GM19324 (cell line): ENCODE data around the gene PRKCSH.
"Not testable (repeated sequence)": the region's sequence is repeated elsewhere in the genome, so short reads cannot be mapped to it uniquely, and the experiment has no call there.

Experiments used
- ATAC-seq: cut with Tn5 transposase; IDR thresholded peaks from one replicate; pipeline ENCODE4 v1.9.1; 2021; ENCODE audit warnings: mild to moderate bottlenecking, moderate library complexity; ENCODE audit not compliant: unreplicated experiment, low FRiP score

The PRKCSH gene

GRCh38 chr19:11448410-11448809 lies 13.0 kb downstream of the PRKCSH start:
- ATAC-seq = no peak

DNA sequence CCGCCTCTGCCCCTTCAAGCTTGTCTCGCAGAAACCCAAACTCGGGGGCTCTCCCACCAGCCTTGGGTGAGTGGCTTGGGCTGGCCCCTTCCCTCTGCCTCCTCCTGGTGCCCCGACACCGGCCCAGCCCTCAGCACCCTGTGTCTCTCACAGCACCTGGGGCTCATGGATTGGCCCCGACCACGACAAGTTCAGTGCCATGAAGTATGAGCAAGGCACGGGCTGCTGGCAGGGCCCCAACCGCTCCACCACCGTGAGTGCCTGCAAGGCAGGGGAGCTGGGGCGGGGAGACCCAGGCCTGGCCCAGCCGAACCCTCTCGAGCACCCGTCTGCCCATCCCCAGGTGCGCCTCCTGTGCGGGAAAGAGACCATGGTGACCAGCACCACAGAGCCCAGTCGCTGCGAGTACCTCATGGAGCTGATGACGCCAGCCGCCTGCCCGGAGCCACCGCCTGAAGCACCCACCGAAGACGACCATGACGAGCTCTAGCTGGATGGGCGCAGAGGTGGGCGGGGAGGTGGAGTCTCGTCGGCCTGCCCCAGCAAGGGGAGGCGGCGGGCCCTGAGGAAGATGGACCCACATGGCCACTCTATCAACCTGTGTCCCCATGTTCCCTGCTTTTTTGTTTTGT lies 13.6 kb downstream of the PRKCSH start:
- no peak for ATAC-seq

- ATAC-seq = no peak
Observed at GRCh38 chr19:11450570-11451326, 15.3 kb downstream of the PRKCSH start.

DNA sequence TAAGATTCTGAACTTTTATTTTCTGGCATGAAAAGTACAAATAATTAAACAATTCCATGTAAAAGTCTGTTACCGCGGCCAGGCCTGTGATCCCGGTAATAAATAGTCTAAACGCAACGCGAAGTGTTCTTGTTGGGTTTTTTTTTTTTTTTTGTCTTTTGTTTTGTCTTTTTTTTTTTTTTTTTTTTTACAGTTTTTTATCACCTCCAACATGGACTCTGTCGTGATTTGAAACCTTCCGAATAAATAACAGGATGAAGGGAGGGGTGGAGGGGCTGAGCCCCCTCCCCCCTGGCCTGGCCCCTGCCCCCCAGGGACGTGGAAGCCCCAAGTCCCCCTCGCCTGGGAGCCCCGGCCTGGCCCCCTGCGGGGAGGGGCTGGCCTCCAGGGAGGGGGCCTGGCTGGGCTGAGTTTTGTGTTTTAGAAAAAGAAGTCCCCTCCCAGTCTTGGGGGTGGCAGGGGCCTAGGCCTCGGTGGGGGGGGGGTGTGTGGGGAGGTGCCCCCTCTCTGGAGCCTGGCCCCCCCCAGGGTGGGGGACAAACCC lies 16.0 kb downstream of the PRKCSH start:
- no peak for ATAC-seq

GRCh38 chr19:11451871-11452619 lies 16.6 kb downstream of the PRKCSH start:
- ATAC-seq = no peak

GRCh38 chr19:11452620-11453310 lies 17.3 kb downstream of the PRKCSH start:
- ATAC-seq = no peak

- ATAC-seq = no peak
Observed at GRCh38 chr19:11453468-11454341, 18.3 kb downstream of the PRKCSH start.

GRCh38 chr19:11455233-11455554 lies 19.8 kb downstream of the PRKCSH start:
- ATAC-seq = not testable (repeated sequence)

- ATAC-seq = no peak
Observed at GRCh38 chr19:11456659-11457058, 21.2 kb downstream of the PRKCSH start.

DNA sequence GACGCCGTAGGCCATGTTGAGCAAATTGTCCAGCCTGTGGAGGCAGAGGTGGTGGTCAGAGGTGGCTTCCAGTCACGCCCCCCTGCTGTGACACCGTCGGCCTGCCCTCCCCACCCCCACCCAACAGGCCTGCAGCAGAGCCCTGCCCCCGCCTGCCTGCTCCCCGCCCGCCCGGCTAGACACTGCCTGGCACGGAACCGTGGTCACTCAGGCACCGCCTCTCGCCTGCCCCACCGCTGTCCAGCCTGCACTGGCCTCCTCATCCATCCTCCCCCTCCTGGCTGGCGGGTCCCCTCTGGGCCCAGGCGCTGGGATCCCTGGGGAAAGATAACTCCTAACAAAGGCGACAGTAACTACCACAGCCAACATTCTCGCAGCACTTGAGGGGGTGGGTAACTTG lies 21.7 kb downstream of the PRKCSH start:
- no peak for ATAC-seq

DNA sequence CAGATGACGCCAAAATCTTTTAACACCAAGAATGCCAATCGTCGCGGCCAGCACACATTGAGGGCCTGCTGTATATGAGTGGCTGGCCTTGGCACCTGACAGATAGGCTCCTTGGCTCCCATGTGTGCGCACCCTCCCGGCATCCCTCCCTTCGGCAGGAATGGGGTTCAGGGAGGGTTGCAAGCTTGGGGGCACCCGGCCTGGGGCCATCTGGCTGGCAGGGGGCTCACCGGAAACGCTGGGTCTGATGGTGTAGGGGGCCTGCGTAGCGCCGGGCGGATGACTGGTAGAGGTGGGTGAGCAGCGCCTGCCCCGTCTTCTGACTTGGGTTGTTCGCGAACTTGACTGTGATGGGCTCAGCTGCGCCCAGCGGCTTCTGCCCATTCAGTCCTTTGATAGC lies 22.4 kb downstream of the PRKCSH start:
- ATAC-seq = no peak

- ATAC-seq = no peak
Observed at GRCh38 chr19:11458236-11458900, 22.9 kb downstream of the PRKCSH start.

DNA sequence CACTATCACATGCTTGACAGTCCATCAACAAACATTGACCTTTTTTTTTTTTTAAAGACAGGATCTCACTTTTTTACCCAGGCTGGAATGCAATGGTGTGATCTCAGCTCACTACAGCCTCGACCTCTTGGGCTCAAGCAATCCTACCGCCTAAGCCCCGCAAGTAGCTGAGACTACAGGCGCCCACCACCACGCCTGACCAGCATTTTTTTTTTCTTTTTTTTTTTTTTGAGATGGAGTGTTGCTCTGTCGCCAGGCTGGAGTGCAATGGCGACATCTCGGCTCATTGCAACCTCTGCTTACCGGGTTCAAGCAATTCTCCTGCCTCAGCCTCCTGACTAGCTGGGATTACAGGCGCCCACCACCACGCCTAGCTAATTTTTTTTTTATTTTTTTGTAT lies 23.5 kb downstream of the PRKCSH start:
- not testable (repeated sequence) for ATAC-seq

DNA sequence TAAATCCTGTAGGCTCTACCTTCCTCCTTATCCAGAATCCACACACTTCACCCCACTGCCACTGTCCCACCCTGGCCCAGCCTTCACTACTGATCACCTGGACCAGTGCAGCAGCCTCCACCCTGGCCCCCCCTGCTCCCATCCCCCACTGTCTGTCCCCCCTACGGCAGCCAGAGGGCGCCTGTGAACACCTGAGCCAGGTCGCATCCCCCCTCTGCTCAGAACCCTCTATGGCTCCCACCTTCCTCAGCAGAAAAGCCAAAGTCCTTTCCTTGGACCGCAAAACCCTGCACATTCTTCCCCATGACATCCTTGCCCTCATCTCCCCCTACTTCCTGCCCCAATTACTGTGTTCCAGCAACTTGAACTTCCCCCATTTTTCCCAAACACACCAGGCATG lies 24.8 kb downstream of the PRKCSH start:
- ATAC-seq = no peak

- ATAC-seq = no peak
Observed at GRCh38 chr19:11461453-11461852, 26.0 kb downstream of the PRKCSH start.

DNA sequence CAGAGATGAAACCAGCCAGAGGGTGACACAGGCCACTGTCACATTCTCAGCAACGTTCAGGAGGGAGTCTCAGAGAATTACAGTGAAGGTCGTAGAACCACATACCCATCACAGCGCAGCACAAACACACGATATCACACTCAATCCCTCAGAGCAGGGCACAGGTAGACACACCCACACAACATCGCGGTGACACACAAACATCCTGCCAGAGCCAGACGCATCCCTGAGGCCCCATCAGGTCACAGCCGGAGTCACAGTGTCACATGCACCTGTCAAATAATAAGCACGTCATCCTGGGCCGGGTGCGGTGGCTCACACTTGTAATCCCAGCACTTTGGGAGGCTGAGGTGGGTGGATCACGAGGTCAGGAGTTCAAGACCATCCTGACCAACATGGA lies 28.0 kb downstream of the PRKCSH start:
- ATAC-seq = no peak

DNA sequence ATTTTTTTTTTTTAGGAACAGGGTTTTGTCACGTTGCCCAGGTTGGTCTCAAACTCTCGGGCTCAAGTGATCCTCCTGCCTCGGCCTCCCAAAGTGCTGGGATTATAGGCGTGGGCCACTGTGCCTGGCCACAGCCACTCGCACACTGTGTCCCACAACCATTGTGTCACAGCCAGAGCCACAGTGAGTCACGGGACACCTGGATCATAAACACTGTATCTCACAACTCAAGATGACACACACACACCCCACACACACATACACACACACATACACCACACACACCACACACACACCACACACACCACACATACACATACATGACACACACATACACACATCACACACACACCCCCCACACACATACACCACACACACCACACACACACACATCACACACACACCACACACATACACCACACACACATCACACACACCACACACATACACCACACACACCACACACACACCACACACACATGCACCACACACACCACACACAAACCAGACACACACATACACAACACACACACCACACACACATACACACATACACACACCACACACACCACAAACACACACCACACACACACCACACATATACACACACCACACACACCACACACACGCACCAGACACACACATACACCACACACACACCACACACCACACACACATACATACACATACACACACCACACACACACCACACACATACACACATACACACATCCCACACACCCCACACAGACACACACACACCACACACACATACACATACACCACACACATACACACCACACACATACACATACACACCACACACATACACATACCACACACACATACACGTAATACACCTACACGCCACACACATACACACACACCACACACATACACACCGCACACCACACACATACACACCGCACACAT lies 29.2 kb downstream of the PRKCSH start:
- no peak for ATAC-seq

DNA sequence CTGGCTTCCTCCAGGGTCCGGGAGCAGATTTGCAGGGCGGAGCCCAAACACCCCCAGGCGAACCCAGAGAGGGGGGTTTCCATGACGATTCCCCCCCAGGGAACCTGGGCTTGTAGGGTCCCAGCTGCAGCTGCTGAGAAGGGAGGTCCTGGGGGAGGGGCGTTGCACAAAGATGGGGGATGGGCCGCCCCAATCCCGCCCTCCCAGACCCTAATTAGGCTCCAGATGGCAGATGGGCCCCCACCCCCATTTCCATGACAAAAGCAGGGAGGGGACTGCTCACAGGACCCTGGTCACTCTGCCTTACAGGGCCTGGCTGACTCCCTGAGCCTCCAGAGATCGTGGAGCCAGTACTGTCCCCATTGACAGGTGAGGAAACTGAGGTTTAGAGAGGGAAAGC lies 30.2 kb downstream of the PRKCSH start:
- ATAC-seq = no peak
